HG02610 (cell line): Measurements from ENCODE around the gene KPNB1.

Source experiments
- ATAC-seq: cut with Tn5 transposase; IDR thresholded peaks from one replicate; pipeline ENCODE4 v1.9.1; 2021; ENCODE audit warnings: mild to moderate bottlenecking, moderate library complexity; ENCODE audit not compliant: unreplicated experiment

The KPNB1 gene

GRCh38 chr17:47636273-47637030 lies 13.3 kb upstream of the KPNB1 start:
- no peak for ATAC-seq

GRCh38 chr17:47638903-47639302 lies 10.8 kb upstream of the KPNB1 start:
- ATAC-seq, result no peak

- ATAC-seq, result no peak
Observed at GRCh38 chr17:47640076-47640475, 9.6 kb upstream of the KPNB1 start.

- ATAC-seq, result no peak
Observed at GRCh38 chr17:47641202-47641601, 8.5 kb upstream of the KPNB1 start.

- ATAC-seq, result no peak
Observed at GRCh38 chr17:47643116-47643515, 6.6 kb upstream of the KPNB1 start.

- ATAC-seq, result no peak
Observed at GRCh38 chr17:47644324-47644723, 5.4 kb upstream of the KPNB1 start.

GRCh38 chr17:47649972-47650524 lies 329 bp downstream of the KPNB1 start:
- peak; percentile 1 for ATAC-seq

- peak; percentile 47 for ATAC-seq
Observed at GRCh38 chr17:47650525-47651522, 1.1 kb downstream of the KPNB1 start.

GRCh38 chr17:47651704-47652103 lies 2.0 kb downstream of the KPNB1 start:
- no peak for ATAC-seq

GRCh38 chr17:47652570-47652969 lies 2.9 kb downstream of the KPNB1 start:
- ATAC-seq, result no peak

GRCh38 chr17:47653442-47653841 lies 3.7 kb downstream of the KPNB1 start:
- no peak for ATAC-seq

- ATAC-seq, result no peak
Observed at GRCh38 chr17:47654991-47655390, 5.3 kb downstream of the KPNB1 start.

GRCh38 chr17:47660064-47660492 lies 10.4 kb downstream of the KPNB1 start:
- peak; percentile 67 for ATAC-seq

GRCh38 chr17:47663912-47664623 lies 14.3 kb downstream of the KPNB1 start:
- ATAC-seq, result no peak

- ATAC-seq, result no peak
Observed at GRCh38 chr17:47664624-47664941, 14.9 kb downstream of the KPNB1 start.

- no peak for ATAC-seq
Observed at GRCh38 chr17:47665655-47666054, 15.9 kb downstream of the KPNB1 start.

GRCh38 chr17:47669081-47669480 lies 19.4 kb downstream of the KPNB1 start:
- no peak for ATAC-seq

- ATAC-seq, result no peak
Observed at GRCh38 chr17:47670064-47670463, 20.3 kb downstream of the KPNB1 start.

GRCh38 chr17:47674499-47674898 lies 24.8 kb downstream of the KPNB1 start:
- ATAC-seq, result no peak

- ATAC-seq, result no peak
Observed at GRCh38 chr17:47675380-47676198, 25.9 kb downstream of the KPNB1 start.
